DOHH2 (cell line): ENCODE measurements around the gene BLNK.

Source experiments
- CTCF ChIP-seq: fragments of 200-600 bp; sonication (generic); IDR thresholded peaks from one replicate; pipeline ENCODE4 v1.5.1; 2014; ENCODE audit warnings: antibody characterized with exemption, mild to moderate bottlenecking, low read depth, low read length; ENCODE audit not compliant: poor library complexity, severe bottlenecking
- EZH2phosphoT487 ChIP-seq: fragments of 200-600 bp; sonication (generic); IDR thresholded peaks from 2 replicates; pipeline ENCODE4 v1.6.1; 2017; ENCODE audit warnings: borderline replicate concordance, mild to moderate bottlenecking, antibody characterized with exemption, low read length, moderate library complexity, mixed read lengths

GRCh38 chr10:96254976-96255375 lies 16.4 kb downstream of the BLNK start:
- TF ChIP-seq CTCF (no peak), EZH2phosphoT487 (no peak)
